Measurements from ENCODE around the gene MS4A18. TPM values are rescaled to one million over a fixed set of nuclear protein-coding genes. Genes with fewer than 3 reads are reported as not detected.

Gene MS4A18
- total and polyA plus RNA-seq, 12 donors, result not detected

DNA sequence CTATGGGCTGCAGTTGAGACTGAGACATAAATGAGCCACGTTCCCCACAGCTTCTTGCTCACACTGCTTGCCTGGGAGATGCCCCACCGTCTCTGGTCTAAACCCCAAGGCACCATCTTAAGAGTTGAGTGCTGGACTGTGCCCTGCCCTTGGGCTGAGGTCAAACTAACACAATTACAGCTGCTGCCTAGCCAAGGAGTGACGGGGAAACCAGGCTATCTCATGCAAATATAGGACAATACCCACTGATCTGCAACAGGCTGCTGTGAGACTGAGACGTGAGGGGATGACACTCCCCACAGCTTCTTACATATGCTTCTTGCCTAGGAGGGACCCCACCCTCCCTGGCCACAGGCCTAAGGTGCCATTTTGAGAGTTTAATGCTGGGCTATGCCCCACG, 32.9 kb upstream of the MS4A18 start:
- Histone ChIP-seq H3K27me3 (no peaks in the 10 kb centered on the region), H3K4me1 (replicated peaks in 1 of 2) (no peaks in the 10 kb centered on the region), H3K4me3 (no peak overlapping the region), H3K9me3 (replicated peaks in 1 of 3) (no peaks in the 10 kb centered on the region), H3K27ac (no peak overlapping the region), H3K36me3 (replicated peaks in 1 of 2) (no peaks in the 10 kb centered on the region)
- TF ChIP-seq, protein P1, sequence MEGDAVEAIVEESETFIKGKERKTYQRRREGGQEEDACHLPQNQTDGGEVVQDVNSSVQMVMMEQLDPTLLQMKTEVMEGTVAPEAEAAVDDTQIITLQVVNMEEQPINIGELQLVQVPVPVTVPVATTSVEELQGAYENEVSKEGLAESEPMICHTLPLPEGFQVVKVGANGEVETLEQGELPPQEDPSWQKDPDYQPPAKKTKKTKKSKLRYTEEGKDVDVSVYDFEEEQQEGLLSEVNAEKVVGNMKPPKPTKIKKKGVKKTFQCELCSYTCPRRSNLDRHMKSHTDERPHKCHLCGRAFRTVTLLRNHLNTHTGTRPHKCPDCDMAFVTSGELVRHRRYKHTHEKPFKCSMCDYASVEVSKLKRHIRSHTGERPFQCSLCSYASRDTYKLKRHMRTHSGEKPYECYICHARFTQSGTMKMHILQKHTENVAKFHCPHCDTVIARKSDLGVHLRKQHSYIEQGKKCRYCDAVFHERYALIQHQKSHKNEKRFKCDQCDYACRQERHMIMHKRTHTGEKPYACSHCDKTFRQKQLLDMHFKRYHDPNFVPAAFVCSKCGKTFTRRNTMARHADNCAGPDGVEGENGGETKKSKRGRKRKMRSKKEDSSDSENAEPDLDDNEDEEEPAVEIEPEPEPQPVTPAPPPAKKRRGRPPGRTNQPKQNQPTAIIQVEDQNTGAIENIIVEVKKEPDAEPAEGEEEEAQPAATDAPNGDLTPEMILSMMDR (IDR thresholded peaks at IDR 0.05), result no peak
- no peak for TF ChIP-seq POLR2A (IDR thresholded peaks at IDR 0.05)
- 78 to 88% (median 80%) methylated on average over 3 to 5 of the region's 5 CpGs for WGBS, 4 donors
- intact Hi-C loops (cut with DNase I), result no loop called here
- no peak for DNase-seq

DNA sequence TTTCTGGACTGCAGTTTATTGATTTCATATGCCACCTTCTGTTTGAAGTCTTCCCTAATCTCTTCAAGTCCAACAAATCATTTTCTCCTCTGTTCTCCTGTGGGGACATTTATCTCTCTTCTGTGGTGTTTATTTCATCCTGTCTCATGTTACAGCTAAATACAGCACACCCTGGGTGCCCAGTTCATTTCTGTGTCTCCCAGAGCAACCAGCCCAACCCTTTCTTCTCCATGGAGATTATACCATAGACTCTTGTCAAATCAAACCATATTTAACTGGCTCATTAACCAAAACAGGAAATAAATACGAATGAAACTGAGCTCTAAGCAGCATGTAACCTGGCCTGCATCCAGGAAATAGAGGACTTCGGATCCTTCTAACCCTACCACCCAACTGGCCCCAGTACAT, 25.2 kb upstream of the MS4A18 start, which contains the start of gene MS4A8:
TSS of gene MS4A8 (plus strand) at position 329 of the 408 bp plus-strand sequence. CDS start 1,249 bp downstream, outside the sequence.
- H3K4me3 ChIP-seq, result no peak within 1 kb of the TSS
- H3K4me1 ChIP-seq (replicated peaks in 1 of 2), result no peaks in the 10 kb centered on the region
- no peak within 1 kb of the TSS for H3K27ac ChIP-seq
- intact Hi-C loops (cut with DNase I), result no loop called here
- WGBS, 4 donors, result 18 to 21% (median 18%) methylated on average over 2 of the region's 2 CpGs
- H3K27me3 ChIP-seq, result no peaks in the 10 kb centered on the region
- H3K9me3 ChIP-seq (replicated peaks in 1 of 3), result no peaks in the 10 kb centered on the region
- DNase-seq, result no peak
- no peak for TF ChIP-seq POLR2A (IDR thresholded peaks at IDR 0.05)
- TF ChIP-seq, protein P1 (IDR thresholded peaks at IDR 0.05), result no peak
- no peaks in the 10 kb centered on the region for H3K36me3 ChIP-seq (replicated peaks in 1 of 2)

DNA sequence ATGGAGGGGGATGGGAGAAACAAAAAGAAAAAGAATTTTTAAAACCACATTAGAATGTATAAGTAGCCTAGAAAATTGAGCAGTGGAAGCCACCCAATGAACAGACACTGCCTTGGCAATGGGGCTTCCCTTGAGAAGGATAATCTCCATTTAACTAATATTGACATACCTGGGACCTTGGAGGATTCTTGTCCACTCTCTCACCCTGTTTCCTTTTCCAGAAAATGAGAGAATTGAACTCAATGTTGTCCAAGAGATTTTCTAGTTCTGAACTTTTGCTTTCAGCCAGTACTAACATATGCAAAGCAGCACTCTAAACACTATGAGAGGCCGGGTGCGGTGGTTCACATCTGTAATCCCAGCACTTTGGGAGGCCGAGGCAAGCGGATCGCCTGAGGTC, 24.6 kb upstream of the MS4A18 start:
- H3K27ac ChIP-seq, result no peak overlapping the region
- WGBS, 4 donors, result 86 to 93% (median 90%) methylated on average over 5 of the region's 5 CpGs
- no peaks in the 10 kb centered on the region for H3K36me3 ChIP-seq (replicated peaks in 1 of 2)
- H3K4me3 ChIP-seq, result no peak overlapping the region
- no peak for TF ChIP-seq POLR2A (IDR thresholded peaks at IDR 0.05)
- TF ChIP-seq, protein P1 (IDR thresholded peaks at IDR 0.05), result no peak
- intact Hi-C loops (cut with DNase I), result no loop called here
- no peaks in the 10 kb centered on the region for H3K27me3 ChIP-seq
- no peaks in the 10 kb centered on the region for H3K9me3 ChIP-seq (replicated peaks in 1 of 3)
- DNase-seq, result no peak
- no peaks in the 10 kb centered on the region for H3K4me1 ChIP-seq (replicated peaks in 1 of 2)

DNA sequence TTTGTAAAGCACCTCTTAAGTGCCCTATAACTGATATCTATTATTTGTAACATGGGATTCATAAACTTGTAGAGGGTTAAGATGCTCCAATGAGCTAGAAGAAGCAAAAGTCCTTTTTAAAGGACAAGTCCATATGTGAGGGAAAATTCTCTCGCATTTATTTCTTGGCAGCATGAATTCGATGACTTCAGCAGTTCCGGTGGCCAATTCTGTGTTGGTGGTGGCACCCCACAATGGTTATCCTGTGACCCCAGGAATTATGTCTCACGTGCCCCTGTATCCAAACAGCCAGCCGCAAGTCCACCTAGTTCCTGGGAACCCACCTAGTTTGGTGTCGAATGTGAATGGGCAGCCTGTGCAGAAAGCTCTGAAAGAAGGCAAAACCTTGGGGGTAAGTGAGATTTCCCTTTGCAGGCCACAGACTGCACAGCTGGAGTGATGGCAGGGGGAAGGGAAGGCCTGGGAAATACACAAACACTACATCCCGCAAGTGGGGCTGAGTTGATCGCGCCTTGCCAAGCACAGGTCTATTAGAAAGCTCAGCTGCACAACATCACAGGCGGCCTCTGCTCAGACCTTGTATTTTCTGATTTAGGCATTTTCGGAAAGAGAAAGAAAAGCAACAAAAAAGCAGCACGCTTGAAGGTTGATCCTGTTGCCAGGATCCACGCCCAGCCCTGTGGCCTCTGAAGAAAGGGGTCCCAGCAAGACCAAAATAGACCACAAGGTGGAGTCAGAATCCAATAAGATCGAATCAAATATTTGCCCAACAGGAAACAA, 23.6 kb upstream of the MS4A18 start:
- H3K36me3 ChIP-seq (replicated peaks in 1 of 2), result no peaks in the 10 kb centered on the region
- DNase-seq, result no peak
- TF ChIP-seq POLR2A (IDR thresholded peaks at IDR 0.05), result no peak
- TF ChIP-seq, protein P1 (IDR thresholded peaks at IDR 0.05), result peak in 4 of 6 experiments; percentile 11 to 29 (median 24)
- H3K9me3 ChIP-seq (replicated peaks in 1 of 3), result no peaks in the 10 kb centered on the region
- intact Hi-C loops (cut with DNase I), result no loop called here
- no peaks in the 10 kb centered on the region for H3K4me1 ChIP-seq (replicated peaks in 1 of 2)
- WGBS, 4 donors, result 66 to 74% (median 69%) methylated on average over 14 of the region's 14 CpGs
- H3K27me3 ChIP-seq, result no peaks in the 10 kb centered on the region
- no peak overlapping the region for H3K4me3 ChIP-seq
- no peak overlapping the region for H3K27ac ChIP-seq

Measured in adrenal gland (tissue), 12 donors.